ENCODE measurements around the gene PRDM15. TPM values are rescaled to one million over a fixed set of nuclear protein-coding genes. Genes with fewer than 3 reads are reported as not detected.

Gene PRDM15
- polyA plus RNA-seq, 3 donors: 0.19 to 19.0 (median 0.74) TPM

- no peak overlapping the region for H3K27ac Mint-ChIP-seq
- H3K27me3 ChIP-seq (ENCODE audit: control insufficient read depth in 2 of 2, insufficient read depth in 2 of 2, low read length in 2 of 2): no peaks in the 10 kb centered on the region
- no peak overlapping the region for H3K9ac ChIP-seq (ENCODE audit: insufficient read depth, low read length, poor library complexity, severe bottlenecking)
- H3K4me3 Mint-ChIP-seq: no peak overlapping the region
- no peaks in the 10 kb centered on the region for H3K79me2 ChIP-seq (ENCODE audit: insufficient read depth, low read length)
- H3K4me2 ChIP-seq (replicated peaks; ENCODE audit: extremely low read depth, low read length, poor library complexity, severe bottlenecking): no peak overlapping the region
- no peak overlapping the region for H2AFZ ChIP-seq (ENCODE audit: insufficient read depth, low read depth, low read length, poor library complexity, severe bottlenecking)
- H3K9me3 Mint-ChIP-seq: no peaks in the 10 kb centered on the region
- TF ChIP-seq CTCF (IDR thresholded peaks at IDR 0.05): no peak
- H3K27me3 Mint-ChIP-seq (ENCODE audit: low read depth in 3 of 3): peaks cover 0 to 1% (median 0%) of the 10 kb centered on the region in 3 donors
- intact Hi-C loops (cut with micrococcal nuclease): no loop called here
- no peaks in the 10 kb centered on the region for H3K9me3 ChIP-seq (replicated peaks in 1 of 2; ENCODE audit: control insufficient read depth in 1 of 2, insufficient read depth in 1 of 2, low read length in 2 of 2)
- H3K27ac ChIP-seq (ENCODE audit: low read depth in 1 of 2, low read length in 2 of 2): no peak overlapping the region
- no peaks in the 10 kb centered on the region for H3K4me1 ChIP-seq (ENCODE audit: control insufficient read depth in 1 of 2, insufficient read depth in 2 of 2, low read length in 2 of 2)
- WGBS (ENCODE audit: insufficient coverage): 48% methylated on average over 3 of the region's 3 CpGs
- no peaks in the 10 kb centered on the region for H3K4me1 Mint-ChIP-seq
- peaks cover 18 to 23% of the 10 kb centered on the region in 2 donors for H3K36me3 Mint-ChIP-seq
- DNase-seq: no peak
- peaks cover 7 to 56% of the 10 kb centered on the region in 2 donors for H3K36me3 ChIP-seq (replicated peaks in 1 of 2; ENCODE audit: control insufficient read depth in 1 of 2, insufficient read depth in 2 of 2, low read length in 2 of 2)
- H3K4me3 ChIP-seq (replicated peaks in 1 of 3; ENCODE audit: low read depth in 2 of 3, low read length in 3 of 3): no peak overlapping the region
- H4K20me1 ChIP-seq (ENCODE audit: insufficient read depth, low read length): no peaks in the 10 kb centered on the region
These were observed 50.2 kb downstream of the PRDM15 start for GRCh38 chr21:41828884-41829360.

- no peaks in the 10 kb centered on the region for H4K20me1 ChIP-seq (ENCODE audit: insufficient read depth, low read length)
- no peak overlapping the region for H3K27ac ChIP-seq (ENCODE audit: low read depth in 1 of 2, low read length in 2 of 2)
- no peaks in the 10 kb centered on the region for H3K4me1 ChIP-seq (ENCODE audit: control insufficient read depth in 1 of 2, insufficient read depth in 2 of 2, low read length in 2 of 2)
- H3K4me3 ChIP-seq (replicated peaks in 1 of 3; ENCODE audit: low read depth in 2 of 3, low read length in 3 of 3): no peak overlapping the region
- H3K9me3 ChIP-seq (replicated peaks in 1 of 2; ENCODE audit: control insufficient read depth in 1 of 2, insufficient read depth in 1 of 2, low read length in 2 of 2): no peaks in the 10 kb centered on the region
- H3K36me3 ChIP-seq (replicated peaks in 1 of 2; ENCODE audit: control insufficient read depth in 1 of 2, insufficient read depth in 2 of 2, low read length in 2 of 2): peaks cover 9 to 58% of the 10 kb centered on the region in 2 donors
- peaks cover 0 to 1% (median 0%) of the 10 kb centered on the region in 3 donors for H3K27me3 Mint-ChIP-seq (ENCODE audit: low read depth in 3 of 3)
- no peak overlapping the region for H3K27ac Mint-ChIP-seq
- no peaks in the 10 kb centered on the region for H3K27me3 ChIP-seq (ENCODE audit: control insufficient read depth in 2 of 2, insufficient read depth in 2 of 2, low read length in 2 of 2)
- no peaks in the 10 kb centered on the region for H3K79me2 ChIP-seq (ENCODE audit: insufficient read depth, low read length)
- DNase-seq: no peak
- no peaks in the 10 kb centered on the region for H3K4me1 Mint-ChIP-seq
- intact Hi-C loops (cut with micrococcal nuclease): no loop called here
- H3K9me3 Mint-ChIP-seq: no peaks in the 10 kb centered on the region
- TF ChIP-seq CTCF (IDR thresholded peaks at IDR 0.05): no peak
- 93% methylated on average over 41 of the region's 42 CpGs for WGBS (ENCODE audit: insufficient coverage)
- H2AFZ ChIP-seq (ENCODE audit: insufficient read depth, low read depth, low read length, poor library complexity, severe bottlenecking): no peak overlapping the region
- H3K9ac ChIP-seq (ENCODE audit: insufficient read depth, low read length, poor library complexity, severe bottlenecking): no peak overlapping the region
- H3K4me2 ChIP-seq (replicated peaks; ENCODE audit: extremely low read depth, low read length, poor library complexity, severe bottlenecking): no peak overlapping the region
- no peak overlapping the region for H3K4me3 Mint-ChIP-seq
- H3K36me3 Mint-ChIP-seq: peaks cover 22% of the 10 kb centered on the region in 2 donors
These were observed 50.9 kb downstream of the PRDM15 start for GRCh38 chr21:41827951-41828883.
